Measurements from ENCODE around the gene ABCA9.

Gene ABCA9

GRCh38 chr17:69047368-69048263, 13.1 kb downstream of the ABCA9 start:
- Histone ChIP-seq H3K36me3 (peaks cover 0 to 22% (median 0%) of the 10 kb centered on the region in 11 experiments; a peak in 5 of 22 replicates), H3K27me3 (no peaks in the 10 kb centered on the region), H3K27ac (peak overlapping the region in 9 of 11 experiments; percentile 31 to 76 (median 62); a peak in 16 of 22 replicates), H3K9me3 (replicated peaks in 1 of 11) (peaks cover 5 to 68% (median 14%) of the 10 kb centered on the region in 11 experiments; a peak in 17 of 22 replicates), H3K4me1 (peaks cover 0 to 40% (median 12%) of the 10 kb centered on the region in 10 experiments; a peak in 13 of 20 replicates), H3K4me2 (peak overlapping the region in 8 of 11 experiments; percentile 21 to 74 (median 46); a peak in 14 of 22 replicates), H3K9ac (peak overlapping the region in 4 of 11 experiments; percentile 22 to 41 (median 35); a peak in 3 of 22 replicates), H4K20me1 (no peaks in the 10 kb centered on the region), H3K4me3 (no peak overlapping the region; a peak in 1 of 20 replicates)
- peak in 5 of 11 experiments; percentile 13 to 41 (median 32); a peak in 2 of 22 replicates for TF ChIP-seq Cebpa-rat (IDR thresholded peaks at IDR 0.05)

- H3K27ac ChIP-seq: no peak overlapping the region; a peak in 1 of 22 replicates
- no peak overlapping the region for H3K4me2 ChIP-seq
- no peaks in the 10 kb centered on the region for H3K27me3 ChIP-seq
- no peak overlapping the region for H3K4me3 ChIP-seq
- no peak overlapping the region for H3K9ac ChIP-seq
- no peak for TF ChIP-seq Cebpa-rat (IDR thresholded peaks at IDR 0.05)
- peaks cover 0 to 38% (median 12%) of the 10 kb centered on the region in 10 experiments; a peak in 13 of 20 replicates for H3K4me1 ChIP-seq
- H3K9me3 ChIP-seq (replicated peaks in 1 of 11): peaks cover 5 to 59% (median 14%) of the 10 kb centered on the region in 11 experiments; a peak in 17 of 22 replicates
- peaks cover 0 to 17% (median 0%) of the 10 kb centered on the region in 11 experiments; a peak in 5 of 22 replicates for H3K36me3 ChIP-seq
- H4K20me1 ChIP-seq: no peaks in the 10 kb centered on the region
Observed at GRCh38 chr17:69046121-69046807, 14.5 kb downstream of the ABCA9 start.

- peaks cover 0 to 38% (median 12%) of the 10 kb centered on the region in 10 experiments; a peak in 13 of 20 replicates for H3K4me1 ChIP-seq
- no peaks in the 10 kb centered on the region for H4K20me1 ChIP-seq
- H3K9ac ChIP-seq: no peak overlapping the region
- H3K4me2 ChIP-seq: no peak overlapping the region
- no peaks in the 10 kb centered on the region for H3K27me3 ChIP-seq
- no peak overlapping the region for H3K27ac ChIP-seq
- TF ChIP-seq Cebpa-rat (IDR thresholded peaks at IDR 0.05): no peak
- no peak overlapping the region for H3K4me3 ChIP-seq
- peaks cover 0 to 17% (median 0%) of the 10 kb centered on the region in 11 experiments; a peak in 5 of 22 replicates for H3K36me3 ChIP-seq
- peaks cover 5 to 53% (median 14%) of the 10 kb centered on the region in 11 experiments; a peak in 17 of 22 replicates for H3K9me3 ChIP-seq (replicated peaks in 1 of 11)
Observed at GRCh38 chr17:69045646-69046045, 15.1 kb downstream of the ABCA9 start.

GRCh38 chr17:69044371-69044770, 16.4 kb downstream of the ABCA9 start:
- H3K4me3 ChIP-seq: no peak overlapping the region
- H3K9ac ChIP-seq: no peak overlapping the region
- H3K27ac ChIP-seq: no peak overlapping the region
- no peaks in the 10 kb centered on the region for H4K20me1 ChIP-seq
- TF ChIP-seq Cebpa-rat (IDR thresholded peaks at IDR 0.05): no peak
- no peaks in the 10 kb centered on the region for H3K27me3 ChIP-seq
- H3K4me2 ChIP-seq: no peak overlapping the region
- H3K9me3 ChIP-seq (replicated peaks in 1 of 11): peaks cover 5 to 50% (median 14%) of the 10 kb centered on the region in 11 experiments; a peak in 17 of 22 replicates
- peaks cover 0 to 35% (median 12%) of the 10 kb centered on the region in 10 experiments; a peak in 13 of 20 replicates for H3K4me1 ChIP-seq
- H3K36me3 ChIP-seq: peaks cover 0 to 17% (median 0%) of the 10 kb centered on the region in 11 experiments; a peak in 5 of 22 replicates

GRCh38 chr17:69043098-69043734, 17.5 kb downstream of the ABCA9 start:
- H3K4me1 ChIP-seq: peaks cover 0 to 24% (median 12%) of the 10 kb centered on the region in 10 experiments; a peak in 13 of 20 replicates
- H3K4me3 ChIP-seq: no peak overlapping the region
- no peak overlapping the region for H3K9ac ChIP-seq
- H3K9me3 ChIP-seq (replicated peaks in 1 of 11): peaks cover 5 to 47% (median 9%) of the 10 kb centered on the region in 11 experiments; a peak in 17 of 22 replicates
- peaks cover 0 to 17% (median 0%) of the 10 kb centered on the region in 11 experiments; a peak in 5 of 22 replicates for H3K36me3 ChIP-seq
- no peaks in the 10 kb centered on the region for H4K20me1 ChIP-seq
- no peak overlapping the region for H3K27ac ChIP-seq
- TF ChIP-seq Cebpa-rat (IDR thresholded peaks at IDR 0.05): no peak
- no peak overlapping the region for H3K4me2 ChIP-seq
- no peaks in the 10 kb centered on the region for H3K27me3 ChIP-seq

- Histone ChIP-seq H3K9ac (no peak overlapping the region), H3K4me2 (no peak overlapping the region), H3K27ac (no peak overlapping the region), H3K36me3 (peaks cover 0 to 22% (median 0%) of the 10 kb centered on the region in 11 experiments; a peak in 5 of 22 replicates), H3K4me1 (peaks cover 0 to 15% (median 4%) of the 10 kb centered on the region in 10 experiments; a peak in 13 of 20 replicates), H3K4me3 (no peak overlapping the region), H3K27me3 (no peaks in the 10 kb centered on the region), H3K9me3 (replicated peaks in 1 of 11) (peaks cover 0 to 47% (median 5%) of the 10 kb centered on the region in 11 experiments; a peak in 13 of 22 replicates), H4K20me1 (no peaks in the 10 kb centered on the region)
- TF ChIP-seq Cebpa-rat (IDR thresholded peaks at IDR 0.05): no peak
Observed at GRCh38 chr17:69042308-69042707, 18.4 kb downstream of the ABCA9 start.

- H3K27me3 ChIP-seq: no peaks in the 10 kb centered on the region
- no peak overlapping the region for H3K9ac ChIP-seq
- H3K36me3 ChIP-seq: peaks cover 0 to 13% (median 0%) of the 10 kb centered on the region in 11 experiments; a peak in 1 of 22 replicates
- no peak overlapping the region for H3K4me3 ChIP-seq
- peaks cover 0 to 9% (median 0%) of the 10 kb centered on the region in 10 experiments; a peak in 3 of 20 replicates for H3K4me1 ChIP-seq
- H3K9me3 ChIP-seq (replicated peaks in 1 of 11): peaks cover 0 to 15% (median 5%) of the 10 kb centered on the region in 11 experiments; a peak in 12 of 22 replicates
- H4K20me1 ChIP-seq: no peaks in the 10 kb centered on the region
- H3K27ac ChIP-seq: no peak overlapping the region
- H3K4me2 ChIP-seq: no peak overlapping the region
- TF ChIP-seq Cebpa-rat (IDR thresholded peaks at IDR 0.05): no peak
Observed at GRCh38 chr17:69031839-69032238, 28.9 kb downstream of the ABCA9 start.

- H3K4me2 ChIP-seq: peak overlapping the region in 3 of 11 experiments; percentile 3 to 16 (median 15); a peak in 3 of 22 replicates
- H3K36me3 ChIP-seq: peaks cover 0 to 5% (median 0%) of the 10 kb centered on the region in 11 experiments; a peak in 1 of 22 replicates
- H4K20me1 ChIP-seq: no peaks in the 10 kb centered on the region
- H3K4me3 ChIP-seq: no peak overlapping the region
- peaks cover 0 to 9% (median 0%) of the 10 kb centered on the region in 10 experiments; a peak in 3 of 20 replicates for H3K4me1 ChIP-seq
- H3K9me3 ChIP-seq (replicated peaks in 1 of 11): no peaks in the 10 kb centered on the region
- no peak for TF ChIP-seq Cebpa-rat (IDR thresholded peaks at IDR 0.05)
- H3K9ac ChIP-seq: no peak overlapping the region
- no peaks in the 10 kb centered on the region for H3K27me3 ChIP-seq
- no peak overlapping the region for H3K27ac ChIP-seq
Observed at GRCh38 chr17:69030169-69030568, 30.6 kb downstream of the ABCA9 start.

All from BLaER1 treated with 17β-estradiol and CSF1 and Interleukin-3, amounts not matched to agents 10 nM and 100 nM (cell line).